Omental fat pad (tissue), 4 donors: ENCODE data around the gene SHISA3. TPM values are rescaled to one million over a fixed set of nuclear protein-coding genes. Genes with fewer than 3 reads are reported as not detected.

Experiments
- ATAC-seq: fragments of 150-250 bp; one replicate; pipeline ENCODE4 v1.9.1; 2016; ENCODE audit warnings: mild to moderate bottlenecking, moderate library complexity; ENCODE audit not compliant: low FRiP score
- DNase-seq: peaks from one replicate; pipeline ENCODE4 v3.0.0-alpha.2; 2019; ENCODE audit warnings: low spot score
- CTCF ChIP-seq, 3 donors: fragments of 450-650 bp; IDR thresholded peaks; one replicate each; pipeline ENCODE4 v1.5.1; 2016 to 2017; ENCODE audit warnings: antibody characterized with exemption in 3 of 3, mild to moderate bottlenecking in 3 of 3, moderate library complexity in 2 of 3
- total RNA-seq, 4 donors: library from RNA; depleted of rRNA; stranded (reverse); fragments of >200 nt; gene quantifications; one replicate each; pipeline ENCODE4 v1.1.0, GENCODE V29; 2016

The SHISA3 gene
- total RNA-seq, 4 donors from 2014 or later = 1.8 to 10.1 (median 4.0) TPM

DNA sequence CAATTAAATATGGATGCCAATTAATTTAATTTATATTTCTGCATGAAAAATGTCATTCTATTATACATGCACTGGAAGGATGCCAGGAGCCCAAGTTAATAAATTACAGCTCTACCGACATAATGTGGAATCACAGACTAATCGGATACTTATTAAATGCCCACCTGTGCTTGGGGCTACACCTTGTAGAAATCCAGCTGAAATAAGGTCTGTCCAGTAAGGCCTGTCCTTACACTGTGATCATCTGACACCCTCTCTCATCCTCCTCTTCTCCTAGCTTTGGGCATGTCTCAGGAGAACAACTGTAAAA lies 6.0 kb upstream of the SHISA3 start:
- no peak for TF ChIP-seq CTCF (IDR thresholded peaks at IDR 0.05)
- ATAC-seq = no peak
- no peak for DNase-seq

- ATAC-seq (no peak), DNase-seq (no peak)
- TF ChIP-seq CTCF (IDR thresholded peaks at IDR 0.05) = no peak
These were observed 5.3 kb upstream of the SHISA3 start for GRCh38 chr4:42391981-42392380.

- DNase-seq = no peak
- ATAC-seq = no peak
- TF ChIP-seq CTCF (IDR thresholded peaks at IDR 0.05) = no peak
These were observed 4.9 kb upstream of the SHISA3 start for GRCh38 chr4:42392436-42392835.

DNA sequence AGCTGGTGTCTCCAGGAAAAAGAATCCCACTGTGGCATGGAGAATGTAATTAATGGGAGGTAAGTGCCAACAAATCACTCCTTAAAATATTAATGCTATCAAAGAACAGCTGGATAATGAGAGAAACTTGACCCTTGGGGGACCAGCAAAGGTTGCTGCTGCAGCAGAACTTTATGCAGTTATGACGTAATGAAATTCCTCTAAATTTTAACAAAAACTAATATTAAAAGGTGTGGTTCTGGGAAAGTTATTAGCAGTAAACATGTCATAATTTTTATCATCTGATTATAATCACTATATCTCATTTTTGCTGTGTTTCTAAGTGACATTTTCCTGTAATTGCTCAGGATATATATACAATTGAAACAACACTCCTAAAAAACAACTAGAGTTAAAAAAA lies 1.7 kb upstream of the SHISA3 start:
- no peak for TF ChIP-seq CTCF (IDR thresholded peaks at IDR 0.05)
- ATAC-seq (no peak), DNase-seq (no peak)

GRCh38 chr4:42396361-42396751 lies 932 bp upstream of the SHISA3 start:
- DNase-seq = no peak
- TF ChIP-seq CTCF (IDR thresholded peaks at IDR 0.05) = no peak
- no peak for ATAC-seq

GRCh38 chr4:42397635-42398170 lies 415 bp downstream of the SHISA3 start:
- ATAC-seq (peak; percentile 32), DNase-seq (no peak)
- no peak for TF ChIP-seq CTCF (IDR thresholded peaks at IDR 0.05)

DNA sequence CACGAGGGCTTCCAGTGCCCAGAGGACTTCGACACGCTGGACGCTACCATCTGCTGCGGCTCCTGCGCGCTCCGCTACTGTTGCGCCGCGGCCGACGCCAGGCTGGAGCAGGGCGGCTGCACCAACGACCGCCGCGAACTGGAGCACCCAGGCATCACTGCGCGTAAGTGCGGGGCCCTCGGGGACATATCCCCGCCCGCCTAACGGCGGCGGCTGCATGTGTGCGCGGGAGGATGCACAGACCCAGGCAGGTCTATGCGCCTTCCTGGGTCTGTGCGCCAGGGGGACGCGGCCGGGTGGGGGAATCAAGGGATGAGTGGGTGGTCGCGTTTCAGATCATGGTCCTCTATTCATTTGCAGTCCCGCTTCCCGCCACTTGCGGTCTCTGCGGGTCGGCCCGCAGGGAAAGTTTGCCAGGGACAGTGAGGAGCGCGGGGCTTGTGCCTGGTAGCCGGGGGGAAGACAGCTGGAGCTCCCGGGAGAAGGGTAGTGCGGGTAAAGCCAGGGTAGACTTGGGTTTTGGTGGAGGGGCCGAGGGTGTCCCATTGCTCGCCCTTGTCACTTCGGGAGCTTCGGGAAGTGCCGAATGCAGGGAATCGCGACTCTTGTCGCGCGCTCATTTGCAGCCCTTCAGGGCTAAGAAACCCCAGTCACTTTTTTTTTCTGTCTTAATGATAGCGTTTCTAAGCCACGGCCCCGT lies 1.0 kb downstream of the SHISA3 start:
- DNase-seq (no peak), ATAC-seq (peak; percentile 37)
- no peak for TF ChIP-seq CTCF (IDR thresholded peaks at IDR 0.05)
